ENCODE data around the gene ATP2C1.

The ATP2C1 gene

DNA sequence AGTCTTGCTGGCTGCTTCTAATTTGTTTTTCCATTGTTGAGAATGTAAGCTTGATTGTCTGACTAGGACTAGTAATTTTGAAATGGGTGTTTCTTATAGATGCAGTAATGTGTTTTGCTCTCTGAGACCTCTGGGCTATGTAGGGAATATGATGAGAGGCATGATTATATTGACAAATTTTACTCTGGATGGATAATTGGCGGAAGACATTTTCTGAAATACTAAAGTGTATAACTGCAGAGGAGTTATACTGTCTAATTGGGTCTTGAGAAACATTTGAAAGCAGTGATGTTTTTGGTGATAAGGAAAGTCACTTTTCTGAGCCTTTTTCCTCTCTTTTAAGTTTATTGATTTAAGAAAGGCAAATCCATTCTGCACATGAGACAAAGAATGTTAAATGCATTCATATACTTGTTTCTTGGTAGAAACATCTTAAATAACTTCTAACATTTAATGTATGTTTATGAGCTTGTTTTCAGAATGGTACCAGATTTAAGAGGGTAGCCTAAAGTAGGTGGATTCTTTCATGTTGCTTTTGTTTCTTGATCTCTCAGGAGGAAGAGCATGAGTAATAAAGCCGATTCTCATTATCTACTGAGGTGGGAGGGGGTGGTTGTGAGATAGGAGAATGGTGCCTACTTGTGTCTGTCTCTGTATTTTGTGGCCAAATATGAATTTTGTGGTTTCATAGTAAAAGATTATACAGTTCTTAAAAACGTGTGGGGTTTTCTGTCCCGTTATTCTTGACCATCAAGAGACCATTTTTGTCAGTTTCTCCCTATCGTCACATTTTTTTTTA lies 2.0 kb downstream of the ATP2C1 start:
- no peak for DNase-seq (ENCODE audit: low spot score)

DNA sequence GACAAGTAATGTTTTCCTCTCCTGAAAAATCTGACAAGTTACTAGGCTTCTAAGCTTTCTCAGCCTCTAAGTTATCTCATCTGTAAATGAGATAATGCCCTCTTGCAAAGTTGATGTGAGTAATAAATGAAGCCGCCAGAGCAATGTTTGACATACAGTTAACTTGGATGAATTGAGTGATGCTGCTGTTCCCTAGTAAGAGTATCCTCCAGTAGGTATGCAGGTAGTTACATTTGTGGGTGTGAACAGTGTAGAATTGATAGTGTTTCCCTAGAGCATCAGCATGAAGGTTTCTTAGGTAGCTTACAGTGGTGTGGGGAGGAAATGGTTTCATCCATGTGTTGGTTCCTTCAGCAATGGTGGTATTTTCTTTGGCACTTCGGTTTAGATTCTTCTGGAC lies 3.4 kb downstream of the ATP2C1 start:
- DNase-seq (ENCODE audit: low spot score), result no peak

DNA sequence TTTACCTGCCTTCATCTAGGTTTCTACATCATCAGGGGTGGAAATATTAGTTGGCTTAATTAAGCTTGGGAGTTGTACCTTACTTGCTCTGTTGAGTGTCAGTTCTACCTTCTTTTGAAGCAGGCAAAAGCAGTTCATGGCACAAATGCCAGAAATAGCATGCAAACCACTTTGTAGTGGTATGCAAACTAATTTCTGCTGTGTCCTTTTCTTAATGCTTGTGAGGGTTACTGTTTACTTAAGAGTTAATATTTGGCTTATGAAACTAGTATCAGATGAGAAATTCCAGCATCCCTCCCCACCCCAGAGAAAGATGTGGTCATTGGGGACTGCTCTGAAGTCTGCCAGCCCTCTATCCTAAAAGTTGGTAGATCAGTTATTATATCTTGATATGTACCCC lies 7.1 kb downstream of the ATP2C1 start:
- DNase-seq (ENCODE audit: low spot score), result peak; percentile 6

DNA sequence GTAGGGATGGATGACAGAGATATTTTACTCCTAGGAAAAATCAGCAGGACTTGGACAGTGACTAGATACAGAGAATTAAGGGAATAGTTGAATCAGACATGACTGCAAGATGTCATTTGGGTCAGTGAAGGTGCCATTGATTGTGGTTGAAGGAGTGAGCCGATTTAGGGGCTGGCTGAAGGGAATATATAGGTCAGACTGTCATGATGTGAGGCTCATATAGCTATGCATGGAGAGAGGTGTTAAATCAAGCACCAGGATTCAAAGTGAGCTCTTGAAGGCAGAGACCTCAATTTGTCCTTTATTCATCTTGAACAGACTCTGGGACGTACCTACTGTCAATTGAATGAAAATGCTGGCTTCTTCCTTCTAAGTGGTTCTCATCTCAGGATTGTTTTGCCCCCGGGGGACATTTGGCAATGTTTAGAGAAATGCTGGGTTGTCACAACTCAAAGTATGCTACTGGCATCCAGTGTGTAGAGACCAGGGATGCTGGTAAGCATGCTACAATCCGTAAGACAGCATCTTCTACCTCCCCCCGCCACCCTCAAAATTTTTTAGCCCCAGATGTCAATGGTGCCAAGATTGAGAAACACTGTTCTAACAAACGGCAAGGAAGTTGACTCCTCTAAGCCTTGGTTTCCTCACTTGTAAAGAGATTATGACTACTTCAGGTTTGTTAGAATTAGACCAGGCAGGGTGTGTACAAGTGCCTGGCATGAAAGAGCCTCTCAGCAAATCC lies 7.8 kb downstream of the ATP2C1 start:
- DNase-seq (ENCODE audit: low spot score), result no peak

DNA sequence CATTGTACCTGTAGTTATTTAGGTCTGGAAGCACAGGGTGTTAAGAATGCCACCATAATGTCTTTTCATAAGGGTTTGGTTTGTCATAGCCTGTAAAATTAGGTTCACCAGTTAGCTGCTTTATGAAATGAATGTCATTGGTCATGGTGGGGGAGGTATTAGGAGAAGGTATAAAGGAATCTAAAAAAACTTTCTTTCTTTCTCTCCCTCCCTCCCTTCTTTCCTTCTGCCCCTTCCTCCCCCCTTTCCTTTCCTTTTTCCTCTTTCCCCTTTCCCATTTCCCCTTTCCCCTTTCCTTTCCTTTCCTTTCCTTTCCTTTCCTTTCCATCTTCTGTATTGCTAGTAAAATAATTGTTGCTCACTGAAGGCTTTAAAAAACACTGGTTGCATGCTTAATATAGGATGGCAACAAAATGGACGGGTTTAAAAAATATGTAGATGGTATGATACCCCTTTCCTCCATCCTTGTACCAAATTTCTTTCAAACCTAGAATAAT lies 9.6 kb downstream of the ATP2C1 start:
- no peak for DNase-seq (ENCODE audit: low spot score)

DNA sequence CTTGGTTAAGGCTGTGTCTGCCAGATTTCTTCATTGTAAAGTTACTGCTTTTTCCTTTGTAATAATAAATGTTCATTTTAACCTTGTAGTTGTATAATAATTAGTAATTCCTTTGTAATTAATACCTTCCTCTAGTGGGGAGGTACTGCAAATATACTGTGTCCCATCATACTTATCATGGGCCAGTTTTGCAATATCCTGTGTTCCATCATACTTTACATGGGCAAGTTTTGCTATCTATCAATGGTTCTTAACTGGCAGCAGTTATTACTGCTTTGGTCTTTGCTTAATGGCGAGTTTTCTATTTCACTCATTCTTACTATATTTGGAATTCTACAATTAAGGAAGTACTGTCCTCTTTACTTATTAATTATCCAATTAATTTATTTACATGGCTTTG lies 10.6 kb downstream of the ATP2C1 start:
- no peak for DNase-seq (ENCODE audit: low spot score)

DNA sequence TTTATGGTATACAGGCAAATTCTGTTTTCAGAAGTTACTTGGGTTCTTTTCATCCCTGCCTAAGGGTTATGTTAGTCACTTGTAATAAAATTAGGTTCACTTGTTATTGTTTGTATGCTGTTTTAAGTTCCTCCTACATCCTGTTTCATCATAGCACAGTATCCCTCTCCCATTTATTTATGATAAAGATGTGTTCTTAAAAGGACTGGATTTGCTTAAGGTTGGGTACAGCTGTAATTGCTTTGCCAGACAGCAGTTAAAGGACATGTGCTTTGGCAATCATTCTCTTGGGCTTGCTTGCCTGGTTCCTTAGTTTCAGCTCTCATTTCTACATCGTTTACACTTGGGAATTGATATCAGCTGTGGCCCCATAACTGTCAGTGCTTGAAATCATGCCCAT lies 11.7 kb downstream of the ATP2C1 start:
- DNase-seq (ENCODE audit: low spot score), result no peak

DNA sequence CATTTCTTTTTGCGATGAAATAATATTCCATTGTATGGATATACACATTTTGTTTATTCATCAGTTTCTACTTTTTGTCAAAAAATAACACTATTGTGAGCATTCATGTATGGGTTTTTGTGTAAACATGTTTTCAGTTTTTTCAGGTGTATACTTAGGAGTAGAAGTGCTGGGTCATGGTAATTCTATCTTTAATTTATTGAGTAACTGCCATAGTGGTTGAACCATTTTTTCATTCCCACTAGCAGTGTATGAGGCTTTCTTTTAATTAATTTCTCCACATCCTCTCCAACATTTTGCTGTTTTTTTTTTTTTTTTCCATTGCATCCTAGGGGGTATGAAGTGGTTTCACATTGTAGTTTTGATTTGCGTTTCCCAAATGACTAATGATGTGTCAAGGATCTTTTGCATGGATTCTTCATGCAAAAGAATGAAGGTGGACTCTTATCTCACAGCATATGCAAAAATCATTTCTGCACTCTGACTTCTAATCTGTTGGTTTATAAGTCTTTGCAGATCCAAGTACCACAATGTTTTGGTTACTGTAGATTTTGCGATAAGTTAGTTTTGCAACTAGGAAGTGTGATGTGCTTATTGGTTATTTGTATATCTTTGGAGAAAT lies 12.6 kb downstream of the ATP2C1 start:
- no peak for DNase-seq (ENCODE audit: low spot score)

DNA sequence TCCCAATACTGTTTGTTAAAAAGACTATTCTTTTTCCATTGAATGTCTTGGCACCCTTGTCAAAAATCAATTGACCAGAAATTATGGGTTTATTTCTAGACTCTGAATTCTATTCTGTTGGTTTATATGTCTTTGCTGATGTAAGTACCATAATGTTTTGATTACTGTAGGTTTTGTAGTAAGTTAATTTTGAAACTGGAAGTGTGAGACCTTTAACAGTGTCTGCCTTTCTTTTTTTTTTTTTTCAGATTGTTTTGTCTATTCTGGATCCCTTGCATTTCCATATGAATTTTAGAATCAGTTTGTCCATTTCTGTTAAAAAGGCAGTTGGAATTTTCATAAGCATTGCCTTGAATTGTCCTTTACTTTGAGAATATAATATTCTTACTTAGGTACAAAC lies 13.6 kb downstream of the ATP2C1 start:
- no peak for DNase-seq (ENCODE audit: low spot score)

DNA sequence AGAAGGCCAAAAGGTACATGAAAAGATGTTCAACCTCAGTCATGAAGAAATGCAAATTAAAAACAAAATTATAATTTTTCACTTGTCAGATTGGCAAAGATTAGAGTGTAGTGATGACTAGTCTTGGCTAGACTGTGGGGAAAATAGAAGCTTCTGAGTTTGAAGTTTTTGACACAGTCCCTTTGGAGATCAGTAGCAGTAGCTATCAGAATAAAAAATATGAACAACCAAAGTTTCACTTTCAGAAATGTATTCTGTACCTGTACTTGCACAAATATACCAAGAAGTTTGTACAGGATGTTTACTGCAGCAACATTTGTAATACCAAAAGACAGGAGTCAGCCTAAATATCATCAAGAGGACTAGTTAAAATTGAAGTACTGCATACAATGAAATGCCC lies 14.1 kb downstream of the ATP2C1 start:
- no peak for DNase-seq (ENCODE audit: low spot score)

DNA sequence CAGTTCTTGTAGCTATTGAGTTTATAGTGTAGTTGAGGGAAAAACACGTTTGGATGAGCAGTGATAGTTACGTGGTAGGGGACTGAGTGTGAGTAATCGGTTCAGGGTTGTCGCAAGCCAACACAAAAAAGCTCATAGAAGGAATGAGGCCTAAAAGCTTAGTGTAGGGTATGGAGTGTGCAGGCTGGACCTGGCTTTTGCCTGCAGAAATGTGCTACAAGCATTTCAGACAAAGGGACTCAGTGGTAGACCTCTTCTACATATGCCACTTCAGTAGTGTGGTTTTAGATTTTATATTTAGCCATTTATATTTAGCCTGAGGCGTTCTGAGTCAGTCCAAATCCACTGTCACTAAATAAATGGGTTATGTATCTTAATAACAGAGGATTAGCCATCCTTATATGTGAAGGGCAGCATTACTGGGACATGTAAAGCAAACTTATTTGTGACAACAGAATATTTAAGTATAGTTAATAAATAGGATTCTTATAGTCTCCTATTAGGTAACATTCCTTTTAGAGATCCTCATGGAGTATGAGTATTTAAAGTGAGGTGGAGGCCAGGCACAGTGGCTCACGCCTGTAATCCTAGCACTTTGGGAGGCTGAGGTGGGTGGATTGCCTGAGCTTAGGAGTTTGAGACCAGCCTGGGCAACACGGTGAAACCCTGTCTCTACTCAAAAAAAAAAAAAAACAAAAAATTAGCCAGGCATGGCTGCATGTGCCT lies 21.8 kb downstream of the ATP2C1 start:
- no peak for DNase-seq (ENCODE audit: low spot score)

DNA sequence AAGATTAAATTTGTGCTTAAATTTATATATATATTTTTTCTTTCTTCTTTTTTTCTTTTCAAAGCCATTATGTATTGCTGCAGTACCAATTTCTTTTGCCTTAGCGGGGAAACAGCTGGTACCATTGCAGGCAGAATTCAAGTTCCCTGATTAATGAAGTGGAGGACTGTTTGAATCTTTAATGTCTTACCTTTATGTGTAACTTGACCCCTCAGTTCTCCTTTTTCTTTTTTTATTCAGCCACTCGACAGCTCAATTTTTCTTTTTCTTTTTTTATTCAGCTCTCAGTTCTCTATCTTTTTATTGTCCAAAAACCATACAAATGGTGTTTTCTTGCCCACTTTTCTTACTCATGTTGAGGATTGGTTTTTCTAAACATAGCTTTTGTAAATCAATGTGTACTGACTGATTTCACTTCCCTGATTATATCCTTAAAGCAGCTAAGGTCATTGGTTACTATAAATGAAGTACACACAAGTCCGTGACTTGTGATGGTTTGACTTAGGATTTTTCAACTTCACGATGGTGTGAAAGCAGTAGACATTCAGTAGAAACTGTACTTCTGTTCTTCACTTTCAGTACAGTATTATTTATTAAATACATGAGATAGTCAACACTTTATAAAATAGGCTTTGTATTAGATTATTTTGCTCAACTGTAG lies 22.8 kb downstream of the ATP2C1 start:
- DNase-seq (ENCODE audit: low spot score), result no peak

DNA sequence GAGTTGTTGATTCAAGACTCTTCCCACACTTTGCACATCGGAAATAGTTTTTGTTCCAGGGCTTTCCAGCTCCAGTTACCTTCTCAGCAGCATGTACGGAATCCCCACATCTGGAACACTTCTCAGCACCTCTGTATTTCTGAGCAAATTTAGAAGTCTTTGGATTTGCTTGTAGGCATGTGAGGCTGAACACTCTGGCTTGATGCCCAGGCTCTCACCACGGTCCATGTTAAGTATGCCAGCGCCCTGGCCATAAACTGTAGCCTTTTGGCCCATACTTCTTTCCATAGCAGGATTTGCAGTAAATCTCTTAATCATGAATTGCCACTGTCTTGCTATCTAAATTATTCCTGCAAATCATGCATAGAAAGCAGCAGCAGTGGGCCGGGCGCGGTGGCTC lies 24.4 kb downstream of the ATP2C1 start:
- DNase-seq (ENCODE audit: low spot score), result no peak

DNA sequence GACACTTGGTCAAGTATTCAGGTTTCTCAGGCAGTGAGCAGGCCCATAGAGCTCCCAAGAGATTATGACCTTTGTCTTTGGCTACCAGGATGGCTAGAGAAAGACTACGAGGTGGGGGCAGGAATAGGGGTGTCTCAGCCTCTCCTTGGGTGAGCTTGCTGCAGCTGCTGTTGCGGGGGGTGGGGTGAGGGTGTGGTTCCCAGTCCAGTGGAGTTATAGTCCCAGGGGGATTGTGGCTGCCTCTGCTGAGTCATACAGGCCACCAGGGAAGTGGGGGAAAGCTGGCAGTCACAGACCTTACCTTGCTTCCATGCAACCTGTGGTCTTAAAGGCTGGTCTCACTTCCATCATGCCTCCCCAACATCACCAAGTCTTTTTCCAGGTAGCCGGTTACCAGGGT lies 31.7 kb downstream of the ATP2C1 start:
- DNase-seq (ENCODE audit: low spot score), result peak; percentile 52

DNA sequence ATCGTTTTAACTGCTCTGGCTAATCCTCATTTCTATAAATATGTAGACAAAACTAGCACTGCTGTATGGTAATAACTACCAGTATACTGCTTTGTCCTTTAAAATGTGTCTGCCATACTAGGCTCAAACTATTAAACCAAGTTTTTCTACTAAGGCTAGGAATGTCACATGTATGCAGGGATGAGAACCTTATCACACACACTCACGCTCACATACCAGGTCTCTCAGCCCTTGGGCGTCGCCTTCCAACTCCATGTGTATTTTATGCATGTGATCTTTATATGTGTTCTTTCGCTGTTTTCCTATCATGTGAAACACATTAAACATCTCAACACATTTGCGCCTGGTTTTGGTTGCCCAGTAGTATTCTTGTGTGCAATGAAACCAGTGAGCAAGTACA lies 32.6 kb downstream of the ATP2C1 start:
- no peak for DNase-seq (ENCODE audit: low spot score)

DNA sequence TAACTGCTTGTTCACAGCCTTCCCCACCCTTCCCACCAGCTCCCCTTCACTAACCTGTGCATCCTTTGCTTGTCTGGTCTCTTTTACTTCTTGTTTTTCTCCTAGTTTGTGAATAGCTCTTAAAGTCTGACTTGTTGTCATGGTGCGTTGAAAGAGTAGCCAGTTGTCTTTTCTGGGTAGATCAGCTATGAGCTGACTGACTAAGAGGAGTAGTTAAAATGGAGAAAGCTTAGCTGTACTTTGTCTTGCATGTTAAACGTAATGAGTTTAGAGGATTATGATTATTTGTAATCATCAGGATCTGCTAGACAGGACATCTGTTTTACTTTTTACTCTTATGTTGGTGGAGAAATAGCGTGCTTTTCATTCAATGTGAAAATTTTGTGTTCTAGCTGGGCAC lies 35.9 kb downstream of the ATP2C1 start:
- DNase-seq (ENCODE audit: low spot score), result no peak

DNA sequence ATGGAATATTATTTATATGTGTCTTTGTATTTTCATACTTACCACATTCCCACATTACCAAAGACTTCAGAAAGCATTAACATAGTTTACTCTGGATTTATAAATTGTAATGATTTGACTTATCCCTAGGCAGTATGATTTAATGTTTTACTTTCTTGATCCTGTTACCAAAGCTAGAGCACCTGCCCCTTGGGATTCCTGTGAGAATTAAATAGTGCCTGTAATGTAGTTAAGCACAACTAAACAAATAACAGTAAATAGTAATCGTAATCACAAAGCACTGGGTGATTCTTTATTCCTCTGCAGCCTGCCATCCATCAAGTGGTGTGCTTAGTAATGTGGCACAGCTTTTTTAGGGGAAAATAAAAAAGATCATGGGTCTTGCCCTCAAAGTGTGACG lies 39.1 kb downstream of the ATP2C1 start:
- DNase-seq (ENCODE audit: low spot score), result no peak

DNA sequence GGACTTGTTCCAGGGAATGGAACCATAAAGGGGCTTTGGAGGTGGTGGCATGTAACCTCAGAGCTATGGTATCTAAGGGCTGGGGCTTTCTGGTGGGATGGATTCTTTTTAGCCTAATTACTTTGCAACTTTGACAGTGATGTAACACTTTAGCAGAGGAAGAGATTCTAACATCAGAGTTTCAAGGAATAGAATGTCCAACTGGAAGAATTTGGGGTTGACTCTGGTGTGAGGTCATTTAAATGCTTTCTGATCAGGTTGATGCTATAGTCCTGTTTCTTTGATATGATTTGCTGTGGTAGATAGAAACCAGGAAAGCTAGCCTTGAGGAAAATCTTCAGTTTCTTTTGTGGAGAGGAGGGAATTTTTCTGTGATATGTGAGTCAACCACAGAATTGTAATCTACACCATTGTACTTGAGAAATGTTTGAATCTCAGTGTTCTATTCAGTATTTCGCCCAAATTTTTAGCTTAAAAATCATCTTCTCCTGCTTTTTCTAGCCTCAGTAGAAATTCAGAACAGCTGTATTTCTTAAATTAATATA lies 40.0 kb downstream of the ATP2C1 start:
- DNase-seq (ENCODE audit: low spot score), result no peak

DNA sequence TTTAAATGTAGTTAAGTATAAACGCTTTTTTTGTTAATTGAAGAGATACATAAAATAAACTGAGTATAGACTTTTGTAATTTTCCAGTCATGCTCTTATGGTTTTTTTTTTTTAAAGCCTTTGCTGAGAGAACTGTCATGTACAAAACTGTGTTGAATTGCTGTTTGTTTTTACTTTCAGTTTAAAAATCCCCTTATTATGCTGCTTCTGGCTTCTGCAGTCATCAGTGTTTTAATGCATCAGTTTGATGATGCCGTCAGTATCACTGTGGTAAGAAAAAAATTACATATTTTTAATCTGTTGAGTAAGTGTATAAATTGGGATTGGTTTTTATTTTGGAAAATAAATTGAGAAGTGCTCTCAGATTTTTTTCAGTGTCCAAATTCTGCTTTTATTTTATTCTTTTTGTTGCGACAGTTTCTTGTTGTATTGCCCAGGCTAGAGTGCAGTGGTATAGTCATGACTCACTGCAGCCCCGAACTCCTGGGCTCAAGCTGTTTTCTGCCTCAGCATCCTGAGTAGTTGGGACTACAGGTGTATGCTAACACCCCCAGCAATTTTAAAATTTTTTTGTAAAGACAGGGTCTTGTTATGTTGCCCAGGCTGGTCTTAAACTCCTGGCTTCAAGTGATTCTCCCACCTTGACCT lies 40.7 kb downstream of the ATP2C1 start:
- no peak for DNase-seq (ENCODE audit: low spot score)

DNA sequence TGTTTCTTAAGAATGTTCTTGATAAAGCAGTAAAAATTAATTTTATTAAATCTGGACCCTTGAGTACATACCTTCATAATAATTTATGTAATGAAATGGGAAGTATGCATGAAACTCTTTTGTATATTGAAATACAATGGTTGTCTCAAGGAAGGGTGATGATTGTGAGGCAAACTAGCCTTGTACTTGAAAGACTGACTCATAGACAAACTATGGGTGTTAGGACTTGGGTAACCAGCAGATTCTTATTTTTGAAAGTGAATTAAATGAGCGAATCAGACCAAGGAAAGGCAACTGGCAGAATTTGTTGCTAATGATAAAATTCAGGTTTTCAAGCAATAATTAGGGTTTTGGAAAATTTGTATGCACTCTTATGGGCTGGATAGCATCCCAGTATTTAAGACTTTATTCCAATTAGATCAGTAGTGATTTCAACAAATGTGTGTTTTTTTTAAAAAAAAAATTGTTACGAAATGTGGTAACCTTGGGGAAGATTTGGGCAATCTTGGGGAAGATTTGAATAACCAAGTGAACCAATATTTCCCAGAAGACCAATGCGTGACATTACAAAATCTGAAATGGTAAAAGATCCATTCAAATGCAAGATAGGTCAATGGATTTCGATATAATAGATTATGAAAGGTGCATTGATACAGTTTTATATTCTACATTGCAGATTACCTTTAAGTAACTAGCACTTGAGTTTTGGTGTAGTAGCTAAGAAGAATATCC lies 42.0 kb downstream of the ATP2C1 start:
- no peak for DNase-seq (ENCODE audit: low spot score)

Measured in SW480 (cell line).